Vagina (tissue), 2 donors: ENCODE results near the gene CDH13. TPM values are rescaled to one million over a fixed set of nuclear protein-coding genes. Genes with fewer than 3 reads are reported as not detected.

Experiments used
- DNase-seq, 2 donors: peaks; one replicate each; pipeline ENCODE4 v3.0.0-alpha.2; 2017; ENCODE audit errors: extremely low spot score in 2 of 2
- H3K27ac ChIP-seq: fragments of 200-600 bp; sonication (generic); one replicate; pipeline ENCODE4 v1.5.1; 2019
- H3K27me3 ChIP-seq: fragments of 200-600 bp; sonication (generic); one replicate; pipeline ENCODE4 v1.5.1; 2019
- H3K36me3 ChIP-seq, 2 donors: fragments of 200-600 bp; sonication (generic); one replicate each; pipeline ENCODE4 v1.5.1; 2017 to 2019
- H3K4me1 ChIP-seq: fragments of 200-600 bp; sonication (generic); one replicate; pipeline ENCODE4 v1.5.1; 2019
- H3K4me3 ChIP-seq, 2 donors: fragments of 200-600 bp; sonication (generic); 1 replicate in 1 of 2; 2 replicates in 1 of 2; pipeline ENCODE4 v1.5.1; 2016 to 2019
- H3K9me3 ChIP-seq: fragments of 200-600 bp; sonication (generic); one replicate; pipeline ENCODE4 v1.5.1; 2019
- POLR2A ChIP-seq, 2 donors: fragments of 450-650 bp; IDR thresholded peaks; one replicate each; pipeline ENCODE4 v1.6.1; 2017; ENCODE audit warnings: antibody characterized with exemption in 2 of 2, mild to moderate bottlenecking in 2 of 2, moderate library complexity in 2 of 2
- POLR2AphosphoS5 ChIP-seq, 2 donors: sonication (generic); formaldehyde crosslinking; IDR thresholded peaks; one replicate each; pipeline ENCODE4 v1.9.0; 2017; ENCODE audit warnings: antibody characterized with exemption in 2 of 2, mild to moderate bottlenecking in 2 of 2, low read depth in 1 of 2; ENCODE audit not compliant: insufficient read depth in 1 of 2
- intact Hi-C: fragments of 100-400 bp; cut with DNase I; formaldehyde crosslinking; loops from one replicate; pipeline ENCODE4 v1.15.1; 2023
- total RNA-seq: library from RNA; depleted of rRNA; stranded (reverse); fragments of >200 nt; gene quantifications from one replicate; pipeline ENCODE4 v1.2.3, GENCODE V29; 2016
- TF ChIP-seq, protein P1 (sequence below), 3 experiments: fragments of 450-650 bp in 2 of 3; fragments of 200-600 bp in 1 of 3; sonication (generic) in 1 of 3; IDR thresholded peaks; one replicate each; pipeline ENCODE4 v1.5.1; 2017 to 2019; ENCODE audit warnings: antibody characterized with exemption in 3 of 3, mild to moderate bottlenecking in 2 of 3, moderate library complexity in 2 of 3

CDH13 gene
- total RNA-seq, 1 donor from 2014 or later = 123 TPM

DNA sequence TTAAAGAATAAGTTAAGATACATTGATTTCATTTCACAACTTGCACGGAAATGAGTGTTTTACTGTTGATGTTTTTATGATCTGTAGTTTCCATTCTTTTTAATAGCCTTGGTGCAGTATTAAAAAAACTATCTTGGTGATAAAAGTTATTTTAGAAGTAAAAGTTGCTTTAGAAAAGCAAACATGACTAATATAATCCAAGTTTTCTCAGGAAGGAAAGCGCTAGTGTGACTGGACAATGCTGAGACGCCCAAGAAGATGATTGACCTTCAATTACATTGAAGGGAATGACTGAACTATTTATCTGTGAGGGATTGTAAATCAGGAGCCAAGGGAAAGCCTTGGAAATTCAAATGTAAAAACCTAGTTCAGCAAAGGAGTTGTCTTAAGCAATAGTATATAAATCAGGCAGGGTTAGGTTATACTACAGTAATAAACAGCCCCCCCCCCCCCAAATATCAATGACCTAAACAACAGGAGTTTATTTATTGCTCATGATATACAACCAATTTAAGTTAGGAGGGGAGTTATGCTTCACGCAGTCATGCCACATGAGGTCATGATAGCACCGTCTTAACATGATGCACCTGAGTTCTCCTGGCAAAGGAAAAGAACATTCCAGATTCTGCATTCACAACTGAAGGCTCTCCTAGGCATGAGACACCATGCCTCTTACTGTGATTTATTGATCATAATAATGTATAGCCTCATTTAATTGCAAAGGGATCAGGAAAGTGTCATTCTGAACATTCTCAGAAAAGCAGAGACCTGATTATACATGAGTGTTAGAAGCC is 443.8 kb downstream of the CDH13 start:
- H3K27me3 ChIP-seq = no peaks in the 10 kb centered on the region
- H3K36me3 ChIP-seq = no peaks in the 10 kb centered on the region
- H3K4me3 ChIP-seq = no peak overlapping the region
- TF ChIP-seq, protein P1, sequence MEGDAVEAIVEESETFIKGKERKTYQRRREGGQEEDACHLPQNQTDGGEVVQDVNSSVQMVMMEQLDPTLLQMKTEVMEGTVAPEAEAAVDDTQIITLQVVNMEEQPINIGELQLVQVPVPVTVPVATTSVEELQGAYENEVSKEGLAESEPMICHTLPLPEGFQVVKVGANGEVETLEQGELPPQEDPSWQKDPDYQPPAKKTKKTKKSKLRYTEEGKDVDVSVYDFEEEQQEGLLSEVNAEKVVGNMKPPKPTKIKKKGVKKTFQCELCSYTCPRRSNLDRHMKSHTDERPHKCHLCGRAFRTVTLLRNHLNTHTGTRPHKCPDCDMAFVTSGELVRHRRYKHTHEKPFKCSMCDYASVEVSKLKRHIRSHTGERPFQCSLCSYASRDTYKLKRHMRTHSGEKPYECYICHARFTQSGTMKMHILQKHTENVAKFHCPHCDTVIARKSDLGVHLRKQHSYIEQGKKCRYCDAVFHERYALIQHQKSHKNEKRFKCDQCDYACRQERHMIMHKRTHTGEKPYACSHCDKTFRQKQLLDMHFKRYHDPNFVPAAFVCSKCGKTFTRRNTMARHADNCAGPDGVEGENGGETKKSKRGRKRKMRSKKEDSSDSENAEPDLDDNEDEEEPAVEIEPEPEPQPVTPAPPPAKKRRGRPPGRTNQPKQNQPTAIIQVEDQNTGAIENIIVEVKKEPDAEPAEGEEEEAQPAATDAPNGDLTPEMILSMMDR (IDR thresholded peaks at IDR 0.05) = no peak
- TF ChIP-seq POLR2AphosphoS5 (IDR thresholded peaks at IDR 0.05; ENCODE audit: insufficient read depth in 1 of 2, low read depth in 1 of 2) (no peak), POLR2A (IDR thresholded peaks at IDR 0.05) (no peak)
- peaks cover 12% of the 10 kb centered on the region for H3K4me1 ChIP-seq
- no peaks in the 10 kb centered on the region for H3K9me3 ChIP-seq
- intact Hi-C loops = no loop called here
- H3K27ac ChIP-seq = no peak overlapping the region
- DNase-seq = no peak

GRCh38 chr16:83075956-83076355 is 449.2 kb downstream of the CDH13 start:
- H3K4me3 ChIP-seq = no peak overlapping the region
- no peaks in the 10 kb centered on the region for H3K9me3 ChIP-seq
- no peak for TF ChIP-seq POLR2A (IDR thresholded peaks at IDR 0.05)
- TF ChIP-seq, protein P1 (IDR thresholded peaks at IDR 0.05) = no peak
- TF ChIP-seq POLR2AphosphoS5 (IDR thresholded peaks at IDR 0.05; ENCODE audit: insufficient read depth in 1 of 2, low read depth in 1 of 2) = no peak
- H3K27ac ChIP-seq = no peak overlapping the region
- no peak for DNase-seq
- no peaks in the 10 kb centered on the region for H3K36me3 ChIP-seq
- no peaks in the 10 kb centered on the region for H3K4me1 ChIP-seq
- no peaks in the 10 kb centered on the region for H3K27me3 ChIP-seq
- intact Hi-C loops = no loop called here

- H3K9me3 ChIP-seq = no peaks in the 10 kb centered on the region
- intact Hi-C loops = no loop called here
- no peak overlapping the region for H3K27ac ChIP-seq
- no peaks in the 10 kb centered on the region for H3K36me3 ChIP-seq
- H3K4me1 ChIP-seq = no peaks in the 10 kb centered on the region
- DNase-seq = no peak
- H3K27me3 ChIP-seq = no peaks in the 10 kb centered on the region
- H3K4me3 ChIP-seq = no peak overlapping the region
- TF ChIP-seq, protein P1 (IDR thresholded peaks at IDR 0.05) = no peak
- no peak for TF ChIP-seq POLR2AphosphoS5 (IDR thresholded peaks at IDR 0.05; ENCODE audit: insufficient read depth in 1 of 2, low read depth in 1 of 2)
These were observed 456.6 kb downstream of the CDH13 start for GRCh38 chr16:83083361-83083760.

DNA sequence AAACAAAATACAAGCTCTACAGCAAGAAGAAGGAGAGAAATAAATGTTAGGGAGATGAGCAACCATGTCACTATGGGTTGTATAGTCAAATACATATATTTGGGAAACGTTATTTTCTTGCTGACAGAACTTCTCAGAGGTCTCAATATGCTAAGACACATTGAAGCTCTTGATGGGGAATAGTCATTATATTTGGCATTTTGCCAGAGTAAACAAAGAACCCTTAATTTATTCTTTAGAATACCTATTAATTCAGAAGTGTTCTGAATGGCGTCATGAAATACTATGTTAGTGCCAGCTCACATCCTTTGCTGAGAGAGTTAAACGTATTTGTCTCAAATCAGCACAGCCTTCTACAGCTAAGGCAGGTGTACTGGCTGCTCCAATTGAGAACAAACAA is 458.9 kb downstream of the CDH13 start:
- Histone ChIP-seq H3K4me1 (no peaks in the 10 kb centered on the region), H3K4me3 (no peak overlapping the region), H3K27ac (no peak overlapping the region), H3K27me3 (no peaks in the 10 kb centered on the region), H3K36me3 (no peaks in the 10 kb centered on the region), H3K9me3 (no peaks in the 10 kb centered on the region)
- intact Hi-C loops = no loop called here
- TF ChIP-seq POLR2A (IDR thresholded peaks at IDR 0.05) (no peak), POLR2AphosphoS5 (IDR thresholded peaks at IDR 0.05; ENCODE audit: insufficient read depth in 1 of 2, low read depth in 1 of 2) (no peak)
- TF ChIP-seq, protein P1 (IDR thresholded peaks at IDR 0.05) = no peak
- DNase-seq = no peak

- no peak overlapping the region for H3K4me3 ChIP-seq
- no peaks in the 10 kb centered on the region for H3K4me1 ChIP-seq
- TF ChIP-seq POLR2A (IDR thresholded peaks at IDR 0.05) (no peak), POLR2AphosphoS5 (IDR thresholded peaks at IDR 0.05; ENCODE audit: insufficient read depth in 1 of 2, low read depth in 1 of 2) (no peak)
- TF ChIP-seq, protein P1 (IDR thresholded peaks at IDR 0.05) = no peak
- intact Hi-C loops = no loop called here
- no peaks in the 10 kb centered on the region for H3K36me3 ChIP-seq
- H3K27me3 ChIP-seq = no peaks in the 10 kb centered on the region
- peaks cover 5% of the 10 kb centered on the region for H3K9me3 ChIP-seq
- no peak for DNase-seq
- H3K27ac ChIP-seq = no peak overlapping the region
These were observed 469.3 kb downstream of the CDH13 start for GRCh38 chr16:83095941-83096692.
